Measurements from ENCODE around the gene ENGASE. TPM values are rescaled to one million over a fixed set of nuclear protein-coding genes. Genes with fewer than 3 reads are reported as not detected.
A peak's percentile ranks its signal among the peaks of the same experiment; 100 is the strongest.
"Not testable (repeated sequence)": the region's sequence is repeated elsewhere in the genome, so short reads cannot be mapped to it uniquely, and the experiment has no call there.

ENGASE gene
- total and polyA plus RNA-seq, 7 donors: 7.5 to 80.8 (median 26.7) TPM

DNA sequence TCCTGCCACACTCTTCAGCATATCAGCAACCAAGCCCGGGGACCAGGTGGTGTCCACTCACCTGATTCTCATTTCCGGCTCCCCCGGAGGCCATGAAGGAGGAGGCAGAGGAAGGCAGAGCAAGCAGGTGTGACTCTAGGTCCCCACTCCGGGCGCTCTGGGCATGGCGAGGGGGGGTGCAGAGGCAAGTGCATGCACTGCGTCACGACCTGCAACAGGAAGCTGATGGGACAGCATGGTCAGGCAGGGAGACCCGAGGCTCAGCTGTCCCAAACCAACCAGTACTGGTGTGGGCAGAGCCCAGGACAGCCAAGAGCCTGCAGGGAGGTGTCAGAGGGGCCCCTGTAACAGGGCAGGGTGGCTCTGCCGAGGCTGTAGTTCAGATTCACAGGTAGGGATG lies 2.1 kb upstream of the ENGASE start:
- TF ChIP-seq, protein P1, sequence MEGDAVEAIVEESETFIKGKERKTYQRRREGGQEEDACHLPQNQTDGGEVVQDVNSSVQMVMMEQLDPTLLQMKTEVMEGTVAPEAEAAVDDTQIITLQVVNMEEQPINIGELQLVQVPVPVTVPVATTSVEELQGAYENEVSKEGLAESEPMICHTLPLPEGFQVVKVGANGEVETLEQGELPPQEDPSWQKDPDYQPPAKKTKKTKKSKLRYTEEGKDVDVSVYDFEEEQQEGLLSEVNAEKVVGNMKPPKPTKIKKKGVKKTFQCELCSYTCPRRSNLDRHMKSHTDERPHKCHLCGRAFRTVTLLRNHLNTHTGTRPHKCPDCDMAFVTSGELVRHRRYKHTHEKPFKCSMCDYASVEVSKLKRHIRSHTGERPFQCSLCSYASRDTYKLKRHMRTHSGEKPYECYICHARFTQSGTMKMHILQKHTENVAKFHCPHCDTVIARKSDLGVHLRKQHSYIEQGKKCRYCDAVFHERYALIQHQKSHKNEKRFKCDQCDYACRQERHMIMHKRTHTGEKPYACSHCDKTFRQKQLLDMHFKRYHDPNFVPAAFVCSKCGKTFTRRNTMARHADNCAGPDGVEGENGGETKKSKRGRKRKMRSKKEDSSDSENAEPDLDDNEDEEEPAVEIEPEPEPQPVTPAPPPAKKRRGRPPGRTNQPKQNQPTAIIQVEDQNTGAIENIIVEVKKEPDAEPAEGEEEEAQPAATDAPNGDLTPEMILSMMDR (IDR thresholded peaks at IDR 0.05): no peak
- Histone ChIP-seq H3K4me1 (peaks cover 16% of the 10 kb centered on the region), H3K9me3 (no peaks in the 10 kb centered on the region), H3K36me3 (ENCODE audit: insufficient read depth in 1 of 2, low read depth in 1 of 2) (peaks cover 0 to 4% of the 10 kb centered on the region in 2 donors), H3K27me3 (ENCODE audit: insufficient read depth in 3 of 3, low read length in 2 of 3) (no peaks in the 10 kb centered on the region), H3K27ac (no peak overlapping the region), H3K4me3 (no peak overlapping the region)
- 86 to 89% (median 89%) methylated on average over 10 of the region's 10 CpGs for WGBS, 3 donors
- peak in 1 of 2 donors; percentile 45 for DNase-seq
- intact Hi-C loops (cut with DNase I): no loop called here
- no peak for ATAC-seq

DNA sequence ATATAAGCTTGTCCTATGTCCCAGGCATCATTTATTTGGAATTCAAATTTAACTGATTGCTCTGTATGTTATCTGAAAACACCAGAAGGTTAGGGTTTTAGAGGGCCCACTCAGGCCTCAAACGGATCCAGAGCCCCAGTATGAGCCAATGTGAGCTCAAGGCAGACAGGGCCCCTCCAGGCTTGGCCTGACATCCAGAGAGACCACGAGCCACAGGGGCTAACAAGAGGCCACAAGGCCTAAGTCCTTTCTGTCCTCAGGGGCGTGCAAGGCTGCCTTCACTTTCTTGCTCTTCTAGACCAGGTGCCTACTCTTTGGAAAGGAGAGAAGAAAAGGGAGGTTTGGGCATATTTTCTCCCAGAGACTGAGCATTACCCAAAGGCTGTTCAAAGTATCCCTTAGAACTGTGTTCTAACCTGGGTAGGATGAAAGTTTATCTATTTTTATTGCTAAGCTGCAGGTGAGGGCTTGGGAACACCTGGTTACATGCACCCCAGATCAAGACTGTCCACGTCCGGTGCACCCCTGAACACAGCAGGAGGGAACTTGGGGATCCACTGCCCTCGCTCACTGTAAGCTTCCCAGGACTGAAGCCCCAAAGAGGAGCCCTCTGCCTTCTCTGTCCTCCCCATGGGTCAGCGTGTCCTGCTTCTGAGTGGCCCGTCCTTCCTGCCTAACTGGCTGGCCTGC lies 1.5 kb upstream of the ENGASE start:
- H3K4me3 ChIP-seq: no peak overlapping the region

DNA sequence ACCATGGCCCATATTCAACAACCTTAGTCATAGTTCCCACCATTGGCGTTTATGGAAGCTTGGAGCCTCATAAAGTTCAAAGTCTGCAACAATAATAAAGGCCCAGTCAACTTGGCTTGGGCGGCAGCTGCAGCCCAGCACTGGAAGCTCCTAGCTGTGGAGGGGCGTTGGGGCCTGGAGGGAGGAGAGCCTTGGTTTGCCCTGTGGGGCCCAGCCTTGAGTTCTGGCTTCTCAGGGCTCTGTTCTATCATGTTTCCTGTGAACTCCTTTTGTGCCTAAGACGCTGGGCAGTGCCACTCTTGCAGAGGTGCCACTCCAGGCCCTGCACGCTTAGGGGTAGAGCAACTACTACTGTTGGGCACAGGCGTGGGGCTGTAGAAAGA lies 927 bp upstream of the ENGASE start:
- no peak for ATAC-seq
- WGBS, 3 donors: 81 to 85% (median 84%) methylated on average over 6 of the region's 6 CpGs
- H3K27me3 ChIP-seq (ENCODE audit: insufficient read depth in 3 of 3, low read length in 2 of 3): no peaks in the 10 kb centered on the region
- H3K27ac ChIP-seq: no peak overlapping the region
- H3K36me3 ChIP-seq (ENCODE audit: insufficient read depth in 1 of 2, low read depth in 1 of 2): peaks cover under 1 to 13% of the 10 kb centered on the region in 2 donors
- TF ChIP-seq, protein P1 (IDR thresholded peaks at IDR 0.05): no peak
- intact Hi-C loops (cut with DNase I): no loop called here
- H3K4me1 ChIP-seq: peaks cover 25% of the 10 kb centered on the region
- H3K9me3 ChIP-seq: no peaks in the 10 kb centered on the region
- H3K4me3 ChIP-seq: no peak overlapping the region
- peak in 1 of 2 donors; percentile 28 for DNase-seq

More for the DNA sequence above, 1.5 kb upstream of the ENGASE start:
- Histone ChIP-seq H3K36me3 (ENCODE audit: insufficient read depth in 1 of 2, low read depth in 1 of 2) (peaks cover 0 to 8% of the 10 kb centered on the region in 2 donors), H3K4me1 (peaks cover 19% of the 10 kb centered on the region), H3K27me3 (ENCODE audit: insufficient read depth in 3 of 3, low read length in 2 of 3) (no peaks in the 10 kb centered on the region), H3K27ac (no peak overlapping the region), H3K9me3 (no peaks in the 10 kb centered on the region)
- no peak for ATAC-seq
- 86 to 90% (median 88%) methylated on average over 8 of the region's 8 CpGs for WGBS, 3 donors
- intact Hi-C loops (cut with DNase I): no loop called here
- peak in 1 of 2 donors; percentile 35 for DNase-seq
- TF ChIP-seq, protein P1 (IDR thresholded peaks at IDR 0.05): no peak

DNA sequence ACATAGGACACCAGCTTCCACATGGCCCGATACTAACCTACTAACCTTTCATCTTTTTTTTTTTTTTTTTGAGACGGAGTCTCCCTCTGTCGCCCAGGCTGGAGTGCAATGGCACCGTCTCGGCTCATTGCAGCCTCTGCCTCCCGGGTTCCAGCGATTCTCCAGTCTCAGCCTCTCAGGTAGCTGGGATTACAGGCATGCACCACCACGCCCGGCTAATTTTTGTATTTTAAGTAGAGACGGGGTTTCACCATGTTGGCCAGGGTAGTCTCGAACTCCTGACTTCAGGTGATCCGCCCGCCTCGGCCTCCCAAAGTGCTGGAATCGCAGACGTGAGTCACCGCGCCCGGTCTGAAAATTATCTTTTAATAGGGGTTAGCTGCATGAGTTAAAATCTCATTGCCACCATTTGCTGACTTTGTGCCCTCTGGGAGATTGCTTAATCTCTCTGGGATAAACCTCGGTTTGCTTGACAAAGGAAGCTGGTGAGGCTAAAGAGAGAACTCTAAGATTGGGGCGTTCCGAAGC lies 439 bp upstream of the ENGASE start:
- WGBS, 3 donors: 65 to 72% (median 68%) methylated on average over 20 to 22 of the region's 22 CpGs
- Histone ChIP-seq H3K4me3 (peak overlapping the region; percentile 77), H3K4me1 (peaks cover 26% of the 10 kb centered on the region), H3K27ac (peak overlapping the region; percentile 95), H3K36me3 (ENCODE audit: insufficient read depth in 1 of 2, low read depth in 1 of 2) (peaks cover 3 to 18% of the 10 kb centered on the region in 2 donors)
- ATAC-seq; H3K27me3 ChIP-seq (ENCODE audit: insufficient read depth in 3 of 3, low read length in 2 of 3); intact Hi-C loops (cut with DNase I); H3K9me3 ChIP-seq: not testable (repeated sequence)
- DNase-seq: peak in 1 of 2 donors; percentile 47

DNA sequence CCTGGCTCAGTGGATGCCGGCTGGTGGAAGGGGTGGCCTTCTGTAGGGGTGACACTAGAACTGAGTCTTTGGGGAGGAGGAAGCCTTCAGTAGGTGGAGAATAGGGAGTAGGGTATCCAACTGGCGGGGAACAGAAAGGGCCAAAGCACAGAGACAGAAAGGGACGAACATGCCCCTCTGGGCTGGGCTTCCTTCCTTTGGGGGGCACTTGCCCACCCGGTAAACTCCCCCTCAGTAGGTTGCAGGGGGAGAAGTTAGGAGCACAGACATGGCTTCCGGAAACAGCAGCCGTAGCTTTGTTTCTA lies 774 bp downstream of the ENGASE start:
- peaks cover 31% of the 10 kb centered on the region for H3K4me1 ChIP-seq
- H3K36me3 ChIP-seq (ENCODE audit: insufficient read depth in 1 of 2, low read depth in 1 of 2): peaks cover 3 to 30% of the 10 kb centered on the region in 2 donors
- H3K27ac ChIP-seq: peak overlapping the region; percentile 95
- H3K27me3 ChIP-seq (ENCODE audit: insufficient read depth in 3 of 3, low read length in 2 of 3): no peaks in the 10 kb centered on the region
- WGBS, 3 donors: 3 to 11% (median 4%) methylated on average over 6 of the region's 6 CpGs
- ATAC-seq (peak; percentile 9 to 29 (median 12)), DNase-seq (no peak)
- H3K9me3 ChIP-seq: no peaks in the 10 kb centered on the region
- TF ChIP-seq, protein P1 (IDR thresholded peaks at IDR 0.05): no peak
- intact Hi-C loops (cut with DNase I): no loop called here
- H3K4me3 ChIP-seq: peak overlapping the region; percentile 77

Data from psoas muscle (tissue), 8 donors.